Central memory CD8-positive, alpha-beta T cell (primary cell): Measurements from ENCODE around the gene KIF11.
"Not testable (repeated sequence)": the region's sequence is repeated elsewhere in the genome, so short reads cannot be mapped to it uniquely, and the experiment has no call there.

Source experiments
- ATAC-seq: fragments of 150-1000 bp; cut with Tn5 transposase; replicated peaks from 2 replicates; pipeline ENCODE4 v1.10.0; 2022; ENCODE audit warnings: mild to moderate bottlenecking, moderate FRiP score, moderate number of reproducible peaks; ENCODE audit not compliant: poor library complexity, severe bottlenecking; ENCODE audit errors: extremely low read depth
- DNase-seq, 2 donors: peaks; one replicate each; pipeline ENCODE4 v3.0.0; 2021; ENCODE audit warnings: low spot score in 2 of 2
- H3K27ac Mint-ChIP-seq: one replicate; pipeline ENCODE4 v1.8.0; 2022; ENCODE audit warnings: low read depth, mild to moderate bottlenecking, moderate library complexity, mixed read lengths
- H3K27me3 Mint-ChIP-seq: one replicate; pipeline ENCODE4 v1.8.0; 2022; ENCODE audit warnings: mixed read lengths
- H3K36me3 Mint-ChIP-seq: one replicate; pipeline ENCODE4 v1.8.0; 2022; ENCODE audit warnings: mild to moderate bottlenecking, moderate library complexity, mixed read lengths; ENCODE audit not compliant: insufficient read depth
- H3K4me1 Mint-ChIP-seq: one replicate; pipeline ENCODE4 v1.8.0; 2022; ENCODE audit warnings: mixed read lengths
- H3K4me3 Mint-ChIP-seq: one replicate; pipeline ENCODE4 v1.8.0; 2022; ENCODE audit warnings: mild to moderate bottlenecking, moderate library complexity, mixed read lengths
- H3K9me3 Mint-ChIP-seq: one replicate; pipeline ENCODE4 v1.8.0; 2022; ENCODE audit warnings: mixed read lengths

KIF11 gene

DNA sequence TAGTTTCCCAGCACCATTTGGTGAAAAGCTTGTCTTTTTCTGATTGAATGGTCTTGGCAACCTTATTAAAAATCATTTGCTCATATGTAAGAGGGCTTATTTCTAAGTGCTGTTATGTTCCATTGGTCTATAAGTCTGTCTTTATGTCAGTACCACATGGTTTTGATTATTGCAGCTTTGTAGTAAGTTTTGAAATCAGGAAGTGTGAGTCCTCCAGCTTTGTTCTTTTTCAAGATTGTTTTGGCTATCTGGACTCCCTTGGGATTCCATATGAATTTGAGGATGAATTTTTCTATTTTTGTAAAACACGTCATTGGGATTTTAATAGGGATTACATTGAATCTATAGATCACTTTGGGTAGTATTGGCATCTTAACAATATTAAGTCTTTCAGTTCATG is 5.4 kb downstream of the KIF11 start:
- DNase-seq (no peak), ATAC-seq (no peak)
- peak overlapping the region; percentile 26 for H3K27ac Mint-ChIP-seq
- no peaks in the 10 kb centered on the region for H3K27me3 Mint-ChIP-seq
- H3K4me3 Mint-ChIP-seq: no peak overlapping the region
- H3K4me1 Mint-ChIP-seq: peaks cover 31% of the 10 kb centered on the region
- H3K36me3 Mint-ChIP-seq: peaks cover 9% of the 10 kb centered on the region
- H3K9me3 Mint-ChIP-seq: no peaks in the 10 kb centered on the region

DNA sequence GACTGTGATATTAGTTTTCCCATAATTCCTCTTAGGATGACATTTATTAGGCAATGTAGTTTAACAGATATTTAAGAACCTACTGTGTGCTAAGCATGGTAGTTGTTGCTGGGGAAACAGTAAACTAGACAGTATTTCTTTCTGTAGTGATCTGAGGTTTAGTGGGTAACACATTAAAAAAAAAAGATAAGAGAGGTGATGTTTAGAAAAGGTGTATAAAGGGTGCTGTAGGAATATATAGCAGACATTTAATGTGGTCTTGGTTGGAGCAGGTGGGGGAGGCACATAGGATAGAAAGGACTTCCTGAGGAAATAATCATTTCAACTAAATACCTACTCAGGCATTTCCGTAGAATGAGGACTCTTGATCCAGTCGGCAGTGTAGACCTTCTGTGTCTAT is 11.9 kb downstream of the KIF11 start:
- Mint-ChIP-seq H3K4me1 (peaks cover 34% of the 10 kb centered on the region), H3K27ac (peak overlapping the region; percentile 97), H3K4me3 (no peak overlapping the region), H3K27me3 (no peaks in the 10 kb centered on the region), H3K9me3 (no peaks in the 10 kb centered on the region), H3K36me3 (peaks cover 9% of the 10 kb centered on the region)
- peak; percentile 53 for ATAC-seq
- DNase-seq: no peak

GRCh38 chr10:92615515-92615914 is 22.6 kb downstream of the KIF11 start:
- Mint-ChIP-seq H3K27ac (no peak overlapping the region), H3K27me3 (no peaks in the 10 kb centered on the region), H3K36me3 (peaks cover 7% of the 10 kb centered on the region), H3K4me1 (no peaks in the 10 kb centered on the region), H3K9me3 (no peaks in the 10 kb centered on the region), H3K4me3 (no peak overlapping the region)
- ATAC-seq (no peak), DNase-seq (no peak)

DNA sequence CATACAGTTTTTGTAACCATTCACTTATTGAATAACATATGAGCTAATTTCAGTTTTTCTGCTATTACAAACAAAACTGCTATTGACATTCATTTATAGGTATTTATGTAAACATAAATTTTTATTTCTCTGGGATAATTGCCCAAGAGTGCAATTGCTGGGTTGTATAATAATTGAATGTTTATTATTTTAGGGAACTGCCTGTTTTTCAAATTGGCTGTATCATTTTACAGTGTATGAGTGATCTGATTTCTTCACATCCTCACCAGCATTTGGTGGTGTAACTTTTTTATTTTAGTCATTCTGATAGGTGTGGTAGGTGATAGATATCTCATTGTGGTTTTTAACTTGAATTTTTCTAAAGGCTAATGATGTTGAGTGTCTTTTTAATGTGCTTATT is 26.4 kb downstream of the KIF11 start:
- H3K9me3 Mint-ChIP-seq: no peaks in the 10 kb centered on the region
- no peaks in the 10 kb centered on the region for H3K4me1 Mint-ChIP-seq
- no peaks in the 10 kb centered on the region for H3K27me3 Mint-ChIP-seq
- peaks cover 5% of the 10 kb centered on the region for H3K36me3 Mint-ChIP-seq
- H3K27ac Mint-ChIP-seq: no peak overlapping the region
- ATAC-seq (no peak), DNase-seq (no peak)
- H3K4me3 Mint-ChIP-seq: no peak overlapping the region

DNA sequence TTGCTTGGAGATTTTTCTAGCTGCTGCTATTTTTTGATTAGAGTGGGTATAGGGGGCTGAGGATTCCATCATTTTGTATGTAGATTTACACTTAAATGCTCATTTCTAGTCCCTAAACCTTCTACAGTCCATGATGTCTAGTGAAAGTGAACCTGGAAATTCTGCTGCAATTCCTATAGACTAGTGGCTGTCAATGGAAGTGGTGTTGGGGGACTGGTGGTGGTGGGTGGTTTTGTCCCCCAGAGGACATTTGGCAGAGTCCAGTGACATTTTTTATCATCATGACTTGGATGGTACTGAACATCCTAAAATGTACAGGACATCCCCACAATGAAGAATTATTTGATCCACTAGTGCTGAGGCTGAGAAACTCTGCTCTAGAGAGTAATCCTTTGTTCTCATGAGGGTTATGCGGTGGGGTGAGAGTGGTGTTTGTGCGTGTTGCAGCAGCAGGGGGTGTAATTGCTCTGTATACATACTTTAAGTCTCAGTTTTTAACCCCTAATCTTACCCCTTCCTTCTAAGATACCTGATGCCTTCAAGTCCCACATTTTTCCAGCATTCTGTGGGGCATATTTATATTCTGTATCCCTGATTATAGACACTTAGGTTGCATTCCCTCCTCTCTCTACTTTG is 35.0 kb downstream of the KIF11 start:
- ATAC-seq: no peak
- Mint-ChIP-seq H3K9me3 (no peaks in the 10 kb centered on the region), H3K36me3 (peaks cover 4% of the 10 kb centered on the region), H3K27me3 (no peaks in the 10 kb centered on the region), H3K4me3 (no peak overlapping the region), H3K4me1 (no peaks in the 10 kb centered on the region), H3K27ac (no peak overlapping the region)
- DNase-seq: no peak

GRCh38 chr10:92629945-92630344 is 37.0 kb downstream of the KIF11 start:
- Mint-ChIP-seq H3K4me3 (no peak overlapping the region), H3K27me3 (no peaks in the 10 kb centered on the region), H3K9me3 (no peaks in the 10 kb centered on the region), H3K27ac (no peak overlapping the region), H3K36me3 (peaks cover 2% of the 10 kb centered on the region), H3K4me1 (no peaks in the 10 kb centered on the region)
- DNase-seq: no peak
- ATAC-seq: no peak

GRCh38 chr10:92638037-92638436 is 45.1 kb downstream of the KIF11 start:
- no peak overlapping the region for H3K27ac Mint-ChIP-seq
- H3K4me1 Mint-ChIP-seq: no peaks in the 10 kb centered on the region
- no peak overlapping the region for H3K4me3 Mint-ChIP-seq
- no peak for ATAC-seq
- no peaks in the 10 kb centered on the region for H3K36me3 Mint-ChIP-seq
- H3K27me3 Mint-ChIP-seq: no peaks in the 10 kb centered on the region
- H3K9me3 Mint-ChIP-seq: no peaks in the 10 kb centered on the region
- DNase-seq: no peak

GRCh38 chr10:92640107-92640506 is 47.2 kb downstream of the KIF11 start:
- peaks cover 5% of the 10 kb centered on the region for H3K4me1 Mint-ChIP-seq
- H3K27ac Mint-ChIP-seq: no peak overlapping the region
- H3K36me3 Mint-ChIP-seq: no peaks in the 10 kb centered on the region
- H3K9me3 Mint-ChIP-seq: no peaks in the 10 kb centered on the region
- ATAC-seq (no peak), DNase-seq (no peak)
- H3K27me3 Mint-ChIP-seq: no peaks in the 10 kb centered on the region
- H3K4me3 Mint-ChIP-seq: no peak overlapping the region

DNA sequence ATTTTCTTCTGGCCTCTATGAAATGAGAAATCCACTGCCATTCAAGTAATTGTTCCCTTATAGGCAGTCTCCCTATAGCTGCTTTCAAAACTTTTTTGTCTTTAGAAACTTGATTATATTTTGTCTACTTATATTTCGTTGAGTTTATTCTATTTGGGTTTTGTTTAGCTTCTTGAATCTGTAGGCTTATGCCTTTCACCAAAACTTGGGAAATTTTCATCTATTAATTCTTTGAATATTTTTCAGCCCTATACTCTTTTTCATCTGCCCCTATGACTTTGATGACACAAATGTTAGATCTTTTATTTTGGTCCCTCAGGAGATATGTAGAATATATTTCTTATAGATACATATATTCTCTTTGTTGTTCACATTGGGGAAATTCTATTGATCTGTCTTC is 48.6 kb downstream of the KIF11 start:
- no peak for DNase-seq
- H3K27me3 Mint-ChIP-seq: no peaks in the 10 kb centered on the region
- no peak for ATAC-seq
- H3K27ac Mint-ChIP-seq: peak overlapping the region; percentile 68
- no peaks in the 10 kb centered on the region for H3K9me3 Mint-ChIP-seq
- H3K4me1 Mint-ChIP-seq: peaks cover 5% of the 10 kb centered on the region
- no peak overlapping the region for H3K4me3 Mint-ChIP-seq
- no peaks in the 10 kb centered on the region for H3K36me3 Mint-ChIP-seq

DNA sequence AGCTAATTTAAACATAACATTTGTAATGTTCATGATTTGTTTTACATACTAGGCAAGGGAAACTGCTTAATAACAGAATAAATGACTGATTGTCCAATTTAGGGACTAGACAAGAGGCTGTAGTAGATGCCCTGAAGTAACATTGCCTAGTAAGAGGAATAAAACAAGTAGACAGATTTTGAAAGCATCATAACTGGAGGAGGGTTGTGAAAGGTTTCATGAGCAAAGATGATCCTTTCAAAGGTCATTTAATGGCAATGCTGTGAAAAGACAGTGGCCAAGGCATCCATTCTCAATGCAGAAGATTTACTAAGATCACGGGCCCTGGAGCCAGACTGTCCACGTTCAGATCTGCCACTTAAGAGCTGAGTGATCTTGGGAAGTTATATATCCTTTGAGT is 52.0 kb downstream of the KIF11 start:
- H3K9me3 Mint-ChIP-seq: no peaks in the 10 kb centered on the region
- no peaks in the 10 kb centered on the region for H3K27me3 Mint-ChIP-seq
- no peak for DNase-seq
- H3K27ac Mint-ChIP-seq: no peak overlapping the region
- H3K4me3 Mint-ChIP-seq: no peak overlapping the region
- H3K36me3 Mint-ChIP-seq: no peaks in the 10 kb centered on the region
- no peak for ATAC-seq
- H3K4me1 Mint-ChIP-seq: peaks cover 5% of the 10 kb centered on the region

DNA sequence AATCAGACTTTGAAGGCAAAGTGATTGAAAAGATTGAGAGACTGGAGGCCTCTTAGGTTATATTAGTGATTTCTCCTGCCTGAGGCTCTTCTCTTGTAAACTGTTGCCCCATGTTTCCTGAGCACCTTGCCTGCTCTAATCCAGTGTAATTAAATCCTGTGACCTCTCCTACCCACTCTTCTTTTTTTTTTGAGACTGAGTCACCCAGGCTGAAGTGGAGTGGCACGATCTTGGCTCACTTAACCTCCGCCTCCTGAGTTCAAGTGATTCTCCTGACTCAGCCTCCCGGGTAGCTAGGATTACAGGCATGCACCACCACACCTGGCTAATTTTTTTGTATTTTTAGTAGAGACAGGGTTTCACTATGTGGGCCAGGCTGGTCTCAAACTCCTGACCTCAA is 57.9 kb downstream of the KIF11 start:
- not testable (repeated sequence) for H3K9me3 Mint-ChIP-seq, H3K4me3 Mint-ChIP-seq, ATAC-seq, H3K27me3 Mint-ChIP-seq, H3K4me1 Mint-ChIP-seq, H3K27ac Mint-ChIP-seq, DNase-seq, H3K36me3 Mint-ChIP-seq

DNA sequence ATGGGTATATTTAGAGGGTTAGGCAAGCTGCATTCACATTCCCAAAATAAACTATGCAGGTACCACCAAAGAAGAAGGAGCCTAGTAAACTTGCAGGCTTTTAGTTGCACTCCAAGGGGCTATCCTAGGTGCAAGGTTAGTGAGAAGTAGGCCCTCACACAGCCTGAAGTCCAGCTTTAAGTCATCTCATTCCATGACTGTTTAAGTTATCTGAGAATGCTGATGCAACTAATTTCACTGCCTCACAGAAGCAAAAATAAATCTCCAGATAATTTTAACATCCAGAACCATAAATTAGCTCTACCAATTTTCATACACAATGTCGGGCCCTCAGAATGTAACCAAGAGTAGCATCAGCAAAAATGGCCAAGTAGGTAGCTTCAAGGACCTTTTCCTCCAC is 62.5 kb downstream of the KIF11 start:
- Mint-ChIP-seq H3K27me3 (no peaks in the 10 kb centered on the region), H3K27ac (no peak overlapping the region), H3K4me3 (no peak overlapping the region), H3K9me3 (no peaks in the 10 kb centered on the region), H3K36me3 (peaks cover 12% of the 10 kb centered on the region), H3K4me1 (no peaks in the 10 kb centered on the region)
- DNase-seq (no peak), ATAC-seq (no peak)

DNA sequence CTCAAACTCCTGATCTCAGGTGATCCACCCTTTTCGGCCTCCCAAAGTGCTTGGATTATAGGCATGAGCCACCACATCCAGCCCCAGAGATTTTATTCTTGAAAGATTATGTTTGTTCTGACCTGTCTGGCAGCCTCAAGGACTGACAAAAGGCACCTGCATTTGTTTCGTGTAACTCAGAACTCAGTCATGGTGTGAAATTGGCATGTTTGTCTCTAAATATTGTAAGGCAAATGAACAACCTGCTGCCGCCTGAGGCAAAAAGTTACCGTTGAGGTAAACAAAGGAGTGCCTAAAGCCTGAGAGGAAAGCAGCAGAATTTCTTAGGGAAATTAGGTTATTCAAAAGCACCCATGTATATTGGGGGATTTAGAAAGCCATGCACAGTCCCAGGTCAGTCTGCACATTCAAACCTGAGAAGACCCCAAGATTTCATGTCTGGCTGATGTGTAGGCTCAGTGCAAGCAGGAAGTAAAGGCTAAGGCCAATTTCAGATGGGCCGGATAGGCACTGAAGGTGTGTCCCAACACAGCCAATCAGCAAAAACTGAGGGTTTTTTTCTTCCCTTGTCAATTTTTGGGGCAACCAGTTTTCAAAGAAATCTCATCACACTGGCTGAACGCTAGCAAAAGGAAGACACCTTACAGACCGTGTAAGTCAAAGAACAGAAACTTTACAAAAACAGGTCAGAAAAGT is 63.5 kb downstream of the KIF11 start:
- no peak for ATAC-seq
- H3K27ac Mint-ChIP-seq: no peak overlapping the region
- no peak overlapping the region for H3K4me3 Mint-ChIP-seq
- no peaks in the 10 kb centered on the region for H3K27me3 Mint-ChIP-seq
- H3K4me1 Mint-ChIP-seq: no peaks in the 10 kb centered on the region
- H3K36me3 Mint-ChIP-seq: peaks cover 10% of the 10 kb centered on the region
- DNase-seq: no peak
- no peaks in the 10 kb centered on the region for H3K9me3 Mint-ChIP-seq
